ENCODE results near the gene SH3GLB2.
"Not testable (repeated sequence)": the region's sequence is repeated elsewhere in the genome, so short reads cannot be mapped to it uniquely, and the experiment has no call there.

DNA sequence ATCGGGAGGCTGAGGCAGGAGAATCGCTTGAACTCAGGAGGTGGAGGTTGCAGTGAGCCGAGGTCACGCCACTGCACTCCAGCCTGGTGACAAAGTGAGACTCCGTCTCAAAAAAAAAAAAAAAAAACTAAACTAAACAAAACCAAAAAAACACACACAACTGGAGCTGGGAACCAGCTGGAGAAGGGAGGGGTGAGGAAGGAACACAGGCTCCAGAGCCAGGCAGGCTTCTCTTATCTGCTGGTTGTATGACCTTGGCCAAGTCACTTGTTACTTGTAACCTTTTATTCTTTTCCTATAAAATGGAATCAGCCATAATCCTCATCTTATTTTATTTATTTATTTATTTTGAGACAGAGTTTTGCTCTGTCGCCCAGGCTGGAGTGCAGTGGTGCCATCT, 24.0 kb downstream of the SH3GLB2 start:
- TF ChIP-seq, protein P1, sequence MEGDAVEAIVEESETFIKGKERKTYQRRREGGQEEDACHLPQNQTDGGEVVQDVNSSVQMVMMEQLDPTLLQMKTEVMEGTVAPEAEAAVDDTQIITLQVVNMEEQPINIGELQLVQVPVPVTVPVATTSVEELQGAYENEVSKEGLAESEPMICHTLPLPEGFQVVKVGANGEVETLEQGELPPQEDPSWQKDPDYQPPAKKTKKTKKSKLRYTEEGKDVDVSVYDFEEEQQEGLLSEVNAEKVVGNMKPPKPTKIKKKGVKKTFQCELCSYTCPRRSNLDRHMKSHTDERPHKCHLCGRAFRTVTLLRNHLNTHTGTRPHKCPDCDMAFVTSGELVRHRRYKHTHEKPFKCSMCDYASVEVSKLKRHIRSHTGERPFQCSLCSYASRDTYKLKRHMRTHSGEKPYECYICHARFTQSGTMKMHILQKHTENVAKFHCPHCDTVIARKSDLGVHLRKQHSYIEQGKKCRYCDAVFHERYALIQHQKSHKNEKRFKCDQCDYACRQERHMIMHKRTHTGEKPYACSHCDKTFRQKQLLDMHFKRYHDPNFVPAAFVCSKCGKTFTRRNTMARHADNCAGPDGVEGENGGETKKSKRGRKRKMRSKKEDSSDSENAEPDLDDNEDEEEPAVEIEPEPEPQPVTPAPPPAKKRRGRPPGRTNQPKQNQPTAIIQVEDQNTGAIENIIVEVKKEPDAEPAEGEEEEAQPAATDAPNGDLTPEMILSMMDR (conservative IDR thresholded peaks at IDR 0.05; ENCODE audit: low read depth, low read length): not testable (repeated sequence)
- not testable (repeated sequence) for TF ChIP-seq EZH2 (IDR thresholded peaks at IDR 0.05; ENCODE audit: low read length, unreplicated experiment)
